Cardiac muscle cell (in vitro differentiated cells and primary cell): ENCODE measurements around the gene SPRN. TPM values are rescaled to one million over a fixed set of nuclear protein-coding genes. Genes with fewer than 3 reads are reported as not detected.

ENCODE experiments used
- DNase-seq, 2 donors: peaks; one replicate each; pipeline versions ENCODE4 v3.0.0 to v3.0.0-alpha.2; 2010 to 2017; ENCODE audit warnings: low read depth in 1 of 2, low spot score in 1 of 2
- H3K27ac ChIP-seq: fragments of 200-600 bp; sonication (generic); 2 replicates; pipeline ENCODE4 v1.5.1; 2016
- H3K27me3 ChIP-seq: fragments of 200-600 bp; sonication (generic); 2 replicates; pipeline ENCODE4 v1.6.0; 2016; ENCODE audit warnings: control low read depth
- H3K36me3 ChIP-seq: fragments of 200-600 bp; sonication (generic); 2 replicates; pipeline ENCODE4 v1.5.1; 2016; ENCODE audit warnings: control low read depth
- H3K4me1 ChIP-seq: fragments of 200-600 bp; sonication (generic); 2 replicates; pipeline ENCODE4 v1.8.1; 2017; ENCODE audit warnings: low read depth, mild to moderate bottlenecking, mixed run types
- H3K4me3 ChIP-seq: fragments of 200-600 bp; sonication (generic); 2 replicates; pipeline ENCODE4 v1.5.1; 2016; ENCODE audit warnings: mild to moderate bottlenecking
- H3K9me3 ChIP-seq: fragments of 200-600 bp; sonication (generic); 2 replicates; pipeline ENCODE4 v1.5.1; 2017; ENCODE audit warnings: low read depth, mild to moderate bottlenecking, control low read depth
- CTCF ChIP-seq: IDR thresholded peaks from 2 replicates; pipeline ENCODE4 v1.5.1; 2012; ENCODE audit warnings: low read depth, mild to moderate bottlenecking, low read length
- polyA plus RNA-seq: library from polyadenylated mRNA; unstranded; fragments of >200 nt; fragmentation: Nextera tagmentation; extraction: Ambion mirVana; gene quantifications from 2 replicates; pipeline ENCODE4 v1.2.1, GENCODE V29; 2016
- total RNA-seq: library from RNA; depleted of rRNA; stranded (reverse); fragments of >200 nt; gene quantifications from 2 replicates; pipeline ENCODE4 v1.2.3, GENCODE V29; 2016

The SPRN gene
- total and polyA plus RNA-seq, 2 experiments from 2014 or later: 0.33 to 2.3 TPM

GRCh38 chr10:133446979-133447378 lies 22.6 kb upstream of the SPRN start:
- Histone ChIP-seq H3K4me3 (no peak overlapping the region), H3K36me3 (no peaks in the 10 kb centered on the region), H3K4me1 (no peaks in the 10 kb centered on the region), H3K9me3 (no peaks in the 10 kb centered on the region), H3K27me3 (no peaks in the 10 kb centered on the region), H3K27ac (no peak overlapping the region)
- no peak for TF ChIP-seq CTCF
- DNase-seq: no peak

GRCh38 chr10:133445751-133446708 lies 21.6 kb upstream of the SPRN start:
- Histone ChIP-seq H3K4me1 (no peaks in the 10 kb centered on the region), H3K27me3 (no peaks in the 10 kb centered on the region), H3K4me3 (no peak overlapping the region), H3K9me3 (no peaks in the 10 kb centered on the region), H3K27ac (no peak overlapping the region), H3K36me3 (no peaks in the 10 kb centered on the region)
- no peak for DNase-seq
- no peak for TF ChIP-seq CTCF

GRCh38 chr10:133445268-133445732 lies 20.9 kb upstream of the SPRN start:
- no peaks in the 10 kb centered on the region for H3K4me1 ChIP-seq
- no peak for DNase-seq
- H3K4me3 ChIP-seq: no peak overlapping the region
- no peaks in the 10 kb centered on the region for H3K36me3 ChIP-seq
- no peak overlapping the region for H3K27ac ChIP-seq
- no peaks in the 10 kb centered on the region for H3K9me3 ChIP-seq
- TF ChIP-seq CTCF: no peak
- H3K27me3 ChIP-seq: no peaks in the 10 kb centered on the region

- Histone ChIP-seq H3K27ac (no peak overlapping the region), H3K27me3 (no peaks in the 10 kb centered on the region), H3K36me3 (no peaks in the 10 kb centered on the region), H3K4me3 (no peak overlapping the region), H3K4me1 (no peaks in the 10 kb centered on the region), H3K9me3 (no peaks in the 10 kb centered on the region)
- no peak for DNase-seq
- no peak for TF ChIP-seq CTCF
Measured at GRCh38 chr10:133444342-133445267, 20.2 kb upstream of the SPRN start.

- H3K36me3 ChIP-seq: no peaks in the 10 kb centered on the region
- no peak for TF ChIP-seq CTCF
- DNase-seq: no peak
- H3K4me1 ChIP-seq: no peaks in the 10 kb centered on the region
- H3K27me3 ChIP-seq: no peaks in the 10 kb centered on the region
- H3K27ac ChIP-seq: no peak overlapping the region
- no peaks in the 10 kb centered on the region for H3K9me3 ChIP-seq
- no peak overlapping the region for H3K4me3 ChIP-seq
Measured at GRCh38 chr10:133442967-133443924, 18.8 kb upstream of the SPRN start.
